ENCODE results near the gene SUMO2.

DNA sequence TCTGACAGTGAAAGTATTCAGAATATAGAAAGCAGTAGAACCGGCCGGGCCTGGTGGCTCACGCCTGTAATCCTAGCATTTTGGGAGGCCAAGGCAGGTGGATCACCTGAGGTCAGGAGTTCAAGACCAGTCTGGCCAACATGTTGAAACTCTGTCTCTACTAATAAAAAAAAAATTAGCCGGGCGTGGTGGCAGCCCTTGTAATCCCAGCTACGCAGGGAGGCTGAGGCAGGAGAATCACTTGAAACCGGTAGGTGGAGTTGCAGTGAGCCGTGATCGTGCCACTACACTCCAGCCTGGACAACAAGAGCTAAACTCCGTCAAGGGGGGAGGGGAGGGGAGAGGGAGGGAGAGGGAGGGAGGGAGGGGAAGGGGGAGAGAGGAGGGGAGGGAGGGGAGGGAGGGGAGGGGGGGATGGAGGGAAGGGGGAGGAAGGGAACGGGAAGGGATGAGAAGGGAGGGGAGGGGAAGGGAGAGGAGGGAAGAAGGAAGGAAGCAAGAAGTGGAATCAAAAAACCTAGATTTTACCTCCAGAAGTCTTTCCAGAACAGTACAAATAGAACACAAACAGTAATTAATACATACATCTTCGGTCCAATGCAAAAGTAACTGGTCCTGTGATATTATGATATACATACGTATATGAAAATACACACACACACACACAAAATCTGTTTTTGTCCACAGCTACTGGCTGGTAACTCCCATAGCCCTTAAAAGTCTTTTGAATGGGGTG lies 40.4 kb downstream of the SUMO2 start:
- no peak for TF ChIP-seq EZH2 (IDR thresholded peaks at IDR 0.05; ENCODE audit: low read length)
- TF ChIP-seq, protein P1, sequence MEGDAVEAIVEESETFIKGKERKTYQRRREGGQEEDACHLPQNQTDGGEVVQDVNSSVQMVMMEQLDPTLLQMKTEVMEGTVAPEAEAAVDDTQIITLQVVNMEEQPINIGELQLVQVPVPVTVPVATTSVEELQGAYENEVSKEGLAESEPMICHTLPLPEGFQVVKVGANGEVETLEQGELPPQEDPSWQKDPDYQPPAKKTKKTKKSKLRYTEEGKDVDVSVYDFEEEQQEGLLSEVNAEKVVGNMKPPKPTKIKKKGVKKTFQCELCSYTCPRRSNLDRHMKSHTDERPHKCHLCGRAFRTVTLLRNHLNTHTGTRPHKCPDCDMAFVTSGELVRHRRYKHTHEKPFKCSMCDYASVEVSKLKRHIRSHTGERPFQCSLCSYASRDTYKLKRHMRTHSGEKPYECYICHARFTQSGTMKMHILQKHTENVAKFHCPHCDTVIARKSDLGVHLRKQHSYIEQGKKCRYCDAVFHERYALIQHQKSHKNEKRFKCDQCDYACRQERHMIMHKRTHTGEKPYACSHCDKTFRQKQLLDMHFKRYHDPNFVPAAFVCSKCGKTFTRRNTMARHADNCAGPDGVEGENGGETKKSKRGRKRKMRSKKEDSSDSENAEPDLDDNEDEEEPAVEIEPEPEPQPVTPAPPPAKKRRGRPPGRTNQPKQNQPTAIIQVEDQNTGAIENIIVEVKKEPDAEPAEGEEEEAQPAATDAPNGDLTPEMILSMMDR (optimal IDR thresholded peaks at IDR 0.05 in 1 of 3, IDR thresholded peaks at IDR 0.05 in 1 of 3, conservative IDR thresholded peaks at IDR 0.05 in 1 of 3; ENCODE audit: extremely low read depth in 1 of 3, insufficient read depth in 2 of 3, low read length in 3 of 3): no peak
